ENCODE data around the gene GCSH.

- TF ChIP-seq TAF1 (IDR thresholded peaks at IDR 0.05; ENCODE audit: borderline replicate concordance, insufficient read depth, low read length) (no peak), POLR2AphosphoS5 (IDR thresholded peaks at IDR 0.05; ENCODE audit: low read depth, low read length) (no peak)
These were observed 40.5 kb upstream of the GCSH start for GRCh38 chr16:81136390-81137335.
